ENCODE results near the gene CFB. TPM values are rescaled to one million over a fixed set of nuclear protein-coding genes. Genes with fewer than 3 reads are reported as not detected.
"Not testable (repeated sequence)": the region's sequence is repeated elsewhere in the genome, so short reads cannot be mapped to it uniquely, and the experiment has no call there.

Gene CFB
- total RNA-seq, 1 donor from 2014 or later, result 34.7 TPM

DNA sequence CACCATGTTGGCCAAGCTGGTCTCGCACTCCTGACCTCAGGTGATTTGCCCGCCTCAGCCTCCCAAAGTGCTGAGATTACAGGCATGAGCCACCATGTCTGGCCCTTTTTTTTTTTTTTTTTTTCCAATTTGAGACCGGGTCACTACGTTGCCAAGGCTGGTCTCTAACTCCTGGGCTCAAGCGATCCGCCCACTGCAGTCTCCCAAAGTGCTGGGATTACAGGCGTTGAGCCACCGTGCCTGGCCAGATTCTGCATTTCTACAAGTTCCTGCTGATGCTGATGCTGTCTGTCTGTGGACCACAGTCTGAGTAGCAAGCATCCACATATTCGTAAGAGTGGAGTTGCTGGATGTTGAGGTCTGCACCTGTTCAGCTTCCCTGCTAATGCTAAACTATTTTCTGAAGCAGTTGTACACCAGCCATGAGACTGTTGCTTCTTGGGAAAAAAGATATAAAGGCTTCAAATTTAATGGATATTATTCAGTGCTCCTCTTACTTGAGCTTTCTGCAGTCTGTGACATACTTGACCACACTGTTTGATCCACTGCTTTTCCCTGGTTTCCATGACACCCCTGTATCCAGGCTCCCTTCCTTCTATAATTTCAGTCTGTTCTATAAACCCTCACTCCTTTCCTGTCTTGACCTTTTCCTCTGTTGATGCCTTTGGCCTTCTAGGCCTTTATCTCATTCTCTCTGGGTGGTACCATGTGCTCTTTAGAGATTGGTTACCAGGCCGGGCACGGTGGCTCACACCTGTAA is 33.9 kb upstream of the CFB start:
- peak; percentile 66 for DNase-seq (ENCODE audit: low spot score)

DNA sequence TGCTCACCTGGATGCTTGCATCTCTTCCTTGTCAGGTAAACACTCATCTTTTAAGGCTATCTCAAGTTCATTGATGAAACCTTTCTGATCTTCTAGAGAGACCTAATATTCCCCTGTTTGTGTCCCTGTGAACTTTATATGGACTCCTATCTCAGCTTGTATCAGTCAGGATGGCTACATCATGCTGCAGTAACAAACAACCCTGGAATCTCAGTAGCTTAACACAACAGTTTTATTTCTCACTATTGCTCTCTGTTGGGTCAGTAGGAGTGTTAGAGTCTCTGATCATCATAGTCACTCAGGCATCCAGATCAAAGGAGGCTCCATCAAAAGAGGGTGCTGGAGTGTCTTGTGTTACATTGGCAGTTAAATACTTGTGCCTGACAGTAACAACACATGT is 30.5 kb upstream of the CFB start:
- no peak for DNase-seq (ENCODE audit: low spot score)

DNA sequence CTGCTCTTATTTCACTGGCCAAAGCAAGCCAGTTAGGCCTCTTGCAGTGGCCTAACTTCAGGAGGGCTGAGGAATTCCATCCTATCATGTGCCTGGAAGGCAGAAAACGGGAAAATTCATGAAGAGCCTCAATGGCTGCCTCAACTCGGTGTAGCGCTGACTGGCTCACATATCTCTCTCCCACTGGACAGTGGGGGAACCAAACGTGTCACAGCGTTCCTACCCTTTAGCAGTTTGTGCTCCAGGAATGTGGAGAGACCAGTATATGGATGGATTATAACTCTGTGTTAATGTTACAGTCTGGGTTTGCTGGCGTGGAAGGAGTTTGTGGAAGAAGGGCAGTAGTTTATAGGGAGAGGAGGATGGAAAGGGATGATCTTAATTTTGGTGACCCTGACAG is 30.1 kb upstream of the CFB start:
- no peak for DNase-seq (ENCODE audit: low spot score)

DNA sequence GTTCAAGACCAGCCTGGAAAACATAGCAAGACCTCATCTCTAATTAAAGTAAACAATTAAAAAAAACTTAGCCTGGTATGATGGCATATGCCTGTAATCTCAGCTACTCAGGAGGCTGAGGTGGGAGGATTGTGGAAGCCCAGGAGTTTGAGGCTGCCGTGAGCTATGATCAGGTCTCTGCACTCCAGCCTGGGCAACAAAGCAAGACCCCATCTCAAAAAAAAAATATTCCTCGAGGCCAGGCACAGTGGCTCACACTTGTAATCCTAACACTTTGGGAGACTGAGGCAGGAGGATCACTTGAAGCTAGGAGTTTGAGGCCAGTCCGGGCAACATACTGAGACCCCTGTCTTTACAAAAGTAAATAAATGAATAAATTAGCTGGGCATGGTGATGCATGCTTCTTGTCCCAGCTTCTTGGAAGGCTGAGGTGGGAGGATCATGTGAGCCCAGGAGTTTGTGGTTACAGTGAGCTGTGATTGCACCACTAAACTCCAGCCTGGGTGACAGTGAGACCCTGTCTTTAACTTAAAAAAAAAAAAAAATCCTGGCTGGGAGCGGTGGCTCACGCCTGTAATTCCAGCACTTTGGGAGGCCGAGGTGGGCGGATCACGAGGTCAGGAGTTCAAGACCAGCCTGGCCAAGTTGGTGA is 27.7 kb upstream of the CFB start:
- DNase-seq (ENCODE audit: low spot score), result no peak

DNA sequence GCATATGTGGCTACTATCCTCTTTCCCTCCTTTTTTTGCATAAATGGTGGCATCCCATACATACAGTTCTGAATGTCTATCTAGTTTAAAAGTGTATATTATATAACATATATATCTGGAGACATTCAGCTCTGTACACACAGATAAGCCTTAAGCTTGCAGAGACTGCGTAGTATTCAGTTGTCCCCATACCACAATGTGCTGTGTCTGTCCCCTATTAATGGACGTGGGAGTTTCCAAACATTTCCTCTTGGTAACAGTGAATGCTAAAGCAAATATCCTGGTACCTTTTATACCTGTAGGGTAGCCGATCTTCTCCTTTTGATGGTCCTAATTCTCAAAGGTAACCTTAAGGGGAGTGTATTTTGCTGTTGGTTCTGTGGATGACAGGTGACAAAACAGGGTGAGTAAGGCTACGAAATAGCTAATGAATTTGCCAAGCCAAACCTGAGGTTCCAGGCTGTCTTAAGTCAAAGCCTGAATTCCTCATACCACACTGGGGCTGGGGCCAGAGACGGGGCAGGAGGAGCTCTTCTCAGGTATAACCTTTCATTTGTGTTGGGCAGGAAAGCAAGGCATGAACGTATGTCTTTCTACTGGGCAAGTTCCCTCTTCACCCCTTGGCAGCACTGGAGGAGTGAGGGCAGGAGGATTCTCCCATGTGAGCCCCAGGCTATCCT is 26.1 kb upstream of the CFB start:
- no peak for DNase-seq (ENCODE audit: low spot score)

DNA sequence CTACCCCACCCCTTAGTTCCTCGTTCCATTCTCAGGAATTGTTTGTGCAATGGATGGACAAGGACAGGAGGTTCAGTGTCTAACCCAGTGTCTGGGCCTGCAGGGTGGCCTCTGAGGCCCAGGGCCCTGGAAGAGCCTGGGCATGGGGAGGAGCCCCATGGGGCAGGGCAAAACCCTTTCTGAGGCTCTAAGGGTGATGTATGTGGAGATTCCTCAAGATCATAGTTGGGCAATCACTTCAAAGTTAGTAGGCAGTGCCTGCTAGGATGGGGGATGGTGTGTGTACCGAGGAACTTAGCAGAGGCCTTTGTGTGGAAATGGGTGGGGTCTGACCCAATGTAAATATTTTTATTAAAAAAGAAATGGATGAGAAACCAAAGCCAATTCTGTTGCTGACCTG is 25.1 kb upstream of the CFB start:
- peak; percentile 44 for DNase-seq (ENCODE audit: low spot score)

DNA sequence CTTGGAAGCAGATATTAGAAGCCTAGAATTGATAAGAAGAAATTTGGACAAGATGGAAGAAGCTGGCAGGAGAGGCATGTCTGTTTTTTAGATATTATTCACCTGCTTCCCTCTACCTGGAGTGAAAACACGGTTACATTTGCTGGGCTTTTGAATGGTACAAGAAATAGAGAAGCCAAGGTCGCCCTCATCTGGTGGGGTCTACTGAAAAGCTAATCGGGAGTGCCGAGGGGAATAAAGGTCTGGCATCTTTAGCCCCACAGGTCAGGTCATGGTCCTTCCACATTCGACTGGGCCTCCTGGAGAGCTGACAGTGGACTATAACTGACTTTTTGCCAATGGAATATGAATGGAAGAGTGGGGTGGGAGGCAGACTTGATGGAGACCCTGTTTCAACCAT is 23.0 kb upstream of the CFB start:
- no peak for DNase-seq (ENCODE audit: low spot score)

DNA sequence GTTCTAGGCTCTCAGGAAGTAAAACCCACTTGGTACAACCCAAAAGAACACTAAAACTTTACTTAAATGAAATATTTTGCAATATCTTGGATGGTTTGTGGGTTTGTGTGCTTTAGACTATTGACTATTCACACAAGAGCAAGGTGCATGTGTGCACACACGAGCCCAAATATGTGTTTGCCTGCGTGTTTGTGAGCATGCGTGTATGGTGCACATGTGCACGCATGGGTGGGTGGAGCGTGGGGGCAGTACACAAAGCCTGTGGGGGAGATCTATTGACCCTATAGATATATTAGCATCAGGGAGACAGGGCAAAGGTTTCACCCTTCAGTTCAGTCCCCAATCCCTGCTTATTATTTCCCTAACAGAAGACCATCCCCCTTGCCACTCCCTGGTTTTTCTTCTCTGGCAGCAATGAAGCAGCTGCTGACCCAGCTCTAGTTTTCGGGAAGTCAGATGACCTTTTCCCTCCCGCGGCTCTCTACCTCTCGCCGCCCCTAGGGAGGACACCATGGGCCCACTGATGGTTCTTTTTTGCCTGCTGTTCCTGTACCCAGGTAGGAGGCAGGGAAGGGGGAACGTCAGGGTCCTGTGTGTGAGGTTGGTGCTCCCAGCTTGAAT is 18.5 kb upstream of the CFB start, which contains the start of gene C2:
Gene C2, plus strand, starts transcription at position 476 of the 621 bp plus-strand sequence. Its CDS starts 36 bp downstream, at position 512.
- DNase-seq (ENCODE audit: low spot score), result no peak

DNA sequence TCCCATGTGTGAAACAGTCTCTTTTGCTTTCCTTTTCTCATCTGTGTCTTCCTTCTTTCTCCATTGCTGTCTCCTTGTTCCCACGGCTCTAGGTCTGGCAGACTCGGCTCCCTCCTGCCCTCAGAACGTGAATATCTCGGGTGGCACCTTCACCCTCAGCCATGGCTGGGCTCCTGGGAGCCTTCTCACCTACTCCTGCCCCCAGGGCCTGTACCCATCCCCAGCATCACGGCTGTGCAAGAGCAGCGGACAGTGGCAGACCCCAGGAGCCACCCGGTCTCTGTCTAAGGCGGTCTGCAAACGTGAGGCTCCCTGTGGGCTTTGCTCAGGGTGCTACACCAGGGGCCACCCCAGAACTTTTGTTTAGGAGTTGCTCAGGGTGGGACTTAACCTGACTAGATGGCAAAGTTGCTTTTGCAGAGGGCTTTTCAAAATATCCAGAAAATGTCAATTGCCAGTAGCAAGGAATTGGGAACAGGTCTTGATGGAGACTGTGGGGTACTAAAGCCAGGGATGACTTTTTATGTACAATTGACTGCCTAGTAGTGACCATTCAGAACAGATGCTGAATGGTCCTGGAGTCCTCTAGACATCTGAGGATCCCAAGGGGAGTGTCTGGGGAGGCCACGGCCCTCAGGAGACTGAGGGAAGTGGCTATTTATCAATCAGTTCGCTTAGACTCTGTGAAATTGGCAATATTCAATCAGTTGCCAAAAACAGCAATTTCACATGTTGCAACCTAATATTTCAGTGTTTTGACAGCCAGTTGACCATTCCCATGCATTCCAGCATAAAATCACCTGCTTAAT is 17.8 kb upstream of the CFB start:
- DNase-seq (ENCODE audit: low spot score), result no peak

DNA sequence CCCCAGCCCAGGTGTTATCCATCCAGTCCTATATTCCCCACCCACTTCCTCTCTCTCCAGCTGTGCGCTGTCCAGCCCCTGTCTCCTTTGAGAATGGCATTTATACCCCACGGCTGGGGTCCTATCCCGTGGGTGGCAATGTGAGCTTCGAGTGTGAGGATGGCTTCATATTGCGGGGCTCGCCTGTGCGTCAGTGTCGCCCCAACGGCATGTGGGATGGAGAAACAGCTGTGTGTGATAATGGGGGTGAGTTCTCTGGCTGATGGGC is 17.3 kb upstream of the CFB start:
- DNase-seq (ENCODE audit: low spot score), result no peak

DNA sequence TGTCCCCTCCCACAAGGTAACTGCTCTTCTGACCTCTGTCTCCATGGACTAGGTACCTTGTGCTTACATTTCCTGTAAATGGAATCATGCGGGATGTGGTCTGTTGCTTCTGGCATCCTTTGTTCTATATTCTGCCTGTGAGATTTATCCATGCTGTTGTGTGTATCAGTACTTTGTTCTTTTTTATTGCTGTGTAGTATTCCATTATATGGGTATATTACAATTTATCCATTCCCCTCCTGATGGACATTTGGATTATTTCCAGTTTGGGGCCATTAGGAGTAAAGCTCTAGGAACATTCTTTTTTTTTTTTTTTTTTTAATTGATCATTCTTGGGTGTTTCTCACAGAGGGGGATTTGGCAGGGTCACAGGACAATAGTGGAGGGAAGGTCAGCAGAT is 14.9 kb upstream of the CFB start:
- no peak for DNase-seq (ENCODE audit: low spot score)

DNA sequence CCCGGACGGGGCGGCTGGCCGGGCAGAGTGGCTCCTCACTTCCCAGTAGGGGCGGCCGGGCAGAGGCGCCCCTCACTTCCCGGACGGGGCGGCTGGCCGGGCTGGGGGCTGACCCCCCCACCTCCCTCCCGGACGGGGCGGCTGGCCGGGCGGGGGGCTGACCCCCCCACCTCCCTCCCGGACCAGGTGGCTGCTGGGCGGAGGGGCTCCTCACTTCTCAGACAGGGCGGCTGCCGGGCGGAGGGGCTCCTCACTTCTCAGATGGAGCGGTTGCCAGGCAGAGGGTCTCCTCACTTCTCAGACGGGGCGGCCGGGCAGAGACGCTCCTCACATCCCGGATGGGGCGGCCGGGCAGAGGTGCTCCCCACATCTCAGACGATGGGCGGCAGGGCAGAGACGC is 13.8 kb upstream of the CFB start:
- DNase-seq (ENCODE audit: low spot score), result not testable (repeated sequence)

DNA sequence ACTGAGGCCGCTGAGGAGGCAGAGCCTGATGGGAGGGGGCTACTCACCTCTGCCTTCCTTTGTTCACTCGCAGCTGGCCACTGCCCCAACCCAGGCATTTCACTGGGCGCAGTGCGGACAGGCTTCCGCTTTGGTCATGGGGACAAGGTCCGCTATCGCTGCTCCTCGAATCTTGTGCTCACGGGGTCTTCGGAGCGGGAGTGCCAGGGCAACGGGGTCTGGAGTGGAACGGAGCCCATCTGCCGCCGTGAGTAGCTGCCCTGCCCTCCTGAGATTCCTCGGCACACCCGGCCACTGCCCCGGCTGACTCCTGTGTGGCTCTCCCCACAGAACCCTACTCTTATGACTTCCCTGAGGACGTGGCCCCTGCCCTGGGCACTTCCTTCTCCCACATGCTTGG is 12.4 kb upstream of the CFB start:
- DNase-seq (ENCODE audit: low spot score), result no peak

DNA sequence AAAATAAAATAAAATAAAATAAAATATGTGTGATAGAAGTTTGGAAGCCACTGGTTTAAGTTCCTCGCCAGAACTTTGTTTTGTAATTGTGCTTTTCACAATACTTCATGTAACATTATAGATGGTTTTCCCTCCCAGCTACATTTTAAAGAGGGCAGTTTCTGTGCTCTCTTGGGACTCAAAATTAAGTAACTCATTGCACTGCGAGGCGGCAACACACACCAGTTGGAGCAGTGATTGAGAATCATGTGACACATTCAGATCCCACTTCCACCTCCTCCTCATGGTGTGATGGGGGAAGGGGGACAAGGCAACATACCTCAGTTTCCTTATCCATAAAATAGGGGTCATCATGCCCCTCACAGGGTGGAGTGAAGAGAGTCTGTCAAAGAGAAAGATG is 10.9 kb upstream of the CFB start:
- DNase-seq (ENCODE audit: low spot score), result no peak

DNA sequence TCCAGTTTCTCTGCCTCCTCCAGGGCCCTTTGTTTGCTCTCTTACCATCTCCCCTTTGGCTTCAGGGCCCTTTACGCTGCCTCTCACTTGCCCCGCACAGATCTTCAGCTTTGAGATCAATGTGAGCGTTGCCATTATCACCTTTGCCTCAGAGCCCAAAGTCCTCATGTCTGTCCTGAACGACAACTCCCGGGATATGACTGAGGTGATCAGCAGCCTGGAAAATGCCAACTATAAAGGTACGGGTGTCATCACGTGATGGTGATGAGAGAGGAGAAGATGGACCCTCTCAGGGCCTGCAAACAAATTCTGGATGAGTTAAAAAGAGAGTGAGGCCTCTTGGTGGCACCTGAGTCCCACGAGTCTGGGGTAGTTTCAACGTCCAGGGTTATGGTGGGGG is 10.1 kb upstream of the CFB start:
- DNase-seq (ENCODE audit: low spot score), result no peak

DNA sequence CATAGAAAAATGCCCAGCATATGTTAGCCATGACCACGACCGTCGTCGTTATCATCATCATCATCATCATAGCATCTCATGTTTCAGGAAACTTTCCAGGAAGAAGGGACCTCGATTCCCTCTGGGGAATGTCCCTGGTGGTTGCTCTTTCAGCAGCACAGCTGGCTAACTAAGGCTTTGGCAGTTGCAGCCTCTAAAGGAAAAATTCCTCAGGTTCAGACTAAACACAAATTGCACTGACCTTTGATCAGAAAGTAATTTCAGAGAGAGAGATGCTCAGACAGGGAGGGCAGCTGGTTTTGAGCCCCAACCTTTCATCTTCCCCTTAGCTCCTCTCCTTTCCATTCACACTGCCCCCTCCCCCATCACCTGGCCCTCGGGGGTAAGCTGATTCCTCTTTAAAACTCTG is 5.6 kb upstream of the CFB start:
- DNase-seq (ENCODE audit: low spot score), result no peak

DNA sequence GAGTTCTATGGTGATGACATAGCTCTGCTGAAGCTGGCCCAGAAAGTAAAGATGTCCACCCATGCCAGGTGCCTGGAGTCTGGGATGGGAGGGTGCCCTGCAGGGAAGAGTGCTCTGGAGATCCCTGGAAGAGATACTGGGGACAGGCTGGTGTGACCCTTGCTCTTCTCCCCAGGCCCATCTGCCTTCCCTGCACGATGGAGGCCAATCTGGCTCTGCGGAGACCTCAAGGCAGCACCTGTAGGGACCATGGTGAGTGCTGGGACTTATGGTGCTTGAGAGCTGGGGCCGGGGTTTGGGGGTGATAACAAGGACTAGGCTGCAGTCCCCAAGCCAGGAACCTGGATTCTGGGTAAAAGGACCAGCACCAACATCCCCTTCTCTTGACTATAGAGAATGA is 2.2 kb upstream of the CFB start:
- DNase-seq (ENCODE audit: low spot score), result no peak

DNA sequence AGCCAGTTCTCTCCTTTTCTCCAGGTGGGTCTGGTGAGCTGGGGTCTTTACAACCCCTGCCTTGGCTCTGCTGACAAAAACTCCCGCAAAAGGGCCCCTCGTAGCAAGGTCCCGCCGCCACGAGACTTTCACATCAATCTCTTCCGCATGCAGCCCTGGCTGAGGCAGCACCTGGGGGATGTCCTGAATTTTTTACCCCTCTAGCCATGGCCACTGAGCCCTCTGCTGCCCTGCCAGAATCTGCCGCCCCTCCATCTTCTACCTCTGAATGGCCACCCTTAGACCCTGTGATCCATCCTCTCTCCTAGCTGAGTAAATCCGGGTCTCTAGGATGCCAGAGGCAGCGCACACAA is 765 bp upstream of the CFB start:
- DNase-seq (ENCODE audit: low spot score), result no peak

DNA sequence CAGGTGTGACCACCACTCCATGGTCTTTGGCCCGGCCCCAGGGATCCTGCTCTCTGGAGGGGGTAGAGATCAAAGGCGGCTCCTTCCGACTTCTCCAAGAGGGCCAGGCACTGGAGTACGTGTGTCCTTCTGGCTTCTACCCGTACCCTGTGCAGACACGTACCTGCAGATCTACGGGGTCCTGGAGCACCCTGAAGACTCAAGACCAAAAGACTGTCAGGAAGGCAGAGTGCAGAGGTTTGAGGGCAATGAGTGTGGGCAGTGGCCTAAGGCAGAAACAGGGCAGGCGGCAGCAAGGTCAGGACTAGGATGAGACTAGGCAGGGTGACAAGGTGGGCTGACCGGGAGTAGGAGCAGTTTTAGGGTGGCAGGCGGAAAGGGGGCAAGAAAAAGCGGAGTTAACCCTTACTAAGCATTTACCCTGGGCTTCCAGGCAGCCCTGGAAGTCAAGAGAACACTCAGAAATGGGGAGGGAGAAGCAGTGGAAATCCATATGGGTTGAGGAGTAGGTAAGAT is 533 bp downstream of the CFB start:
- no peak for DNase-seq (ENCODE audit: low spot score)

DNA sequence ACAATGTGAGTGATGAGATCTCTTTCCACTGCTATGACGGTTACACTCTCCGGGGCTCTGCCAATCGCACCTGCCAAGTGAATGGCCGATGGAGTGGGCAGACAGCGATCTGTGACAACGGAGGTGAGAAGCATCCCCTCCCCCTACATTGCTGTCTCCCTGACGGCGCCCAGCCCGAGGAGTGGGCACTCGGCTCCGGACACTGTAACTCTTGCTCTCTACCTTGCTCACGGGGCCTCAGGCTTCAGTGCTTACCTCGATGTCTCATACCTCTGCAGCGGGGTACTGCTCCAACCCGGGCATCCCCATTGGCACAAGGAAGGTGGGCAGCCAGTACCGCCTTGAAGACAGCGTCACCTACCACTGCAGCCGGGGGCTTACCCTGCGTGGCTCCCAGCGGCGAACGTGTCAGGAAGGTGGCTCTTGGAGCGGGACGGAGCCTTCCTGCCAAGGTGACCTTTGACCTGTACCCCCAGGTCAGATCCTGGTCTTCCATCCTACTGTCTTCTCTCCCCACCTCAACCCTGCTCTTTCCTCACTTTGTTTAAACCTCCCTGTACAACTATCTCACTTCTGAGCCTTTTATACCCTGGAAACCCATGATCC is 1.3 kb downstream of the CFB start:
- no peak for DNase-seq (ENCODE audit: low spot score)

DNA sequence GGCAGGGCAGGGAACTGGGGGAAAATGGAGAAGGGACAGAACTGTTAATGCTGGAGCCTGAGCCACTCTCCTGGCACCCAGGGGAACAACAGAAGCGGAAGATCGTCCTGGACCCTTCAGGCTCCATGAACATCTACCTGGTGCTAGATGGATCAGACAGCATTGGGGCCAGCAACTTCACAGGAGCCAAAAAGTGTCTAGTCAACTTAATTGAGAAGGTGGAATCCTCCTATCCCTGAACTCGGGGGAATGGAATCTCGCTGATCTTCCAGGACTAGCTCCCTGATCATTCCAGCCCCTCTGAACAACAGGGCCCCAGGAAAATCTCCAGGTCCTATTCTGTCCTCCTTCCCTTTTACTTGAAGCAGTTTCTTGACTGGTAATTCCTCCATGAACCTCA is 2.0 kb downstream of the CFB start:
- DNase-seq (ENCODE audit: low spot score), result no peak

Data from umbilical cord (tissue), 2 donors.